Retinal pigment epithelial cell (primary cell): ENCODE results near the gene IRX4.

Source experiments
- DNase-seq: peaks from one replicate; pipeline ENCODE4 v3.0.0-alpha.2; 2010; ENCODE audit warnings: low read depth
- H3K4me3 ChIP-seq: 2 replicates; pipeline ENCODE4 v1.5.1; 2011; ENCODE audit warnings: mild to moderate bottlenecking, low read length, control low read depth, moderate library complexity
- TF ChIP-seq, protein P1 (sequence below): conservative IDR thresholded peaks from 2 replicates; pipeline ENCODE4 v1.5.1; 2011; ENCODE audit warnings: low read depth, low read length, control low read depth, inconsistent platforms

The IRX4 gene

DNA sequence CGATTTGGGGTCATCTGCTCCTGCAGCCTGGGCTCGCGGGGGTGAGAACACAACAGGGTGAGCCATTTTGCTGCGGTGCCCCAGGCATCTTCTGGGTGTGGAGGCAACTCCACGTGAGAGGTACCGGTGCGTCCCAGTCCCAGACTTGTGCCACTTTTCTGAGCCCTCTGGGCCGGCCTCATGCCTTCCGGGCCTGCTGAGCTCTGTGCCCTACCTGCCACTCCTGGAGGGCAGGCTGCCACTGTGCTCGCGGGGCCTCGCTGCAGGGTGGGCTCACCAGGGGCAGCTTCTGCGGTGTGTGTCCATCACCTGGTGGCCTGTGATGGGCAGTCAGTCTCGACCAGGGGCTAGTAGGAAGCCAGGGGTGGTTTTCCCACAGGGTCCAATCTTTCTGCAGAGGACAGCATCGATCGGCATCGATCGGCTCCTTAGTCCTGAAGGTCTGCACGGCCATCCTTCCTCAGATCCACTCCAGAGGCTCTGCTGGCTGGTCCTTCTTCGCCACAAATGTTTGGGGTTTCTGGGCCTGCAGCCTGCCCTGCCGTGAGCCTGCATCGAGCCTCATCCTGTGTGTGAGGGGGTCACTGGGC, 22.6 kb downstream of the IRX4 start:
- H3K4me3 ChIP-seq = no peak overlapping the region
- TF ChIP-seq, protein P1, sequence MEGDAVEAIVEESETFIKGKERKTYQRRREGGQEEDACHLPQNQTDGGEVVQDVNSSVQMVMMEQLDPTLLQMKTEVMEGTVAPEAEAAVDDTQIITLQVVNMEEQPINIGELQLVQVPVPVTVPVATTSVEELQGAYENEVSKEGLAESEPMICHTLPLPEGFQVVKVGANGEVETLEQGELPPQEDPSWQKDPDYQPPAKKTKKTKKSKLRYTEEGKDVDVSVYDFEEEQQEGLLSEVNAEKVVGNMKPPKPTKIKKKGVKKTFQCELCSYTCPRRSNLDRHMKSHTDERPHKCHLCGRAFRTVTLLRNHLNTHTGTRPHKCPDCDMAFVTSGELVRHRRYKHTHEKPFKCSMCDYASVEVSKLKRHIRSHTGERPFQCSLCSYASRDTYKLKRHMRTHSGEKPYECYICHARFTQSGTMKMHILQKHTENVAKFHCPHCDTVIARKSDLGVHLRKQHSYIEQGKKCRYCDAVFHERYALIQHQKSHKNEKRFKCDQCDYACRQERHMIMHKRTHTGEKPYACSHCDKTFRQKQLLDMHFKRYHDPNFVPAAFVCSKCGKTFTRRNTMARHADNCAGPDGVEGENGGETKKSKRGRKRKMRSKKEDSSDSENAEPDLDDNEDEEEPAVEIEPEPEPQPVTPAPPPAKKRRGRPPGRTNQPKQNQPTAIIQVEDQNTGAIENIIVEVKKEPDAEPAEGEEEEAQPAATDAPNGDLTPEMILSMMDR = no peak
- DNase-seq = no peak

DNA sequence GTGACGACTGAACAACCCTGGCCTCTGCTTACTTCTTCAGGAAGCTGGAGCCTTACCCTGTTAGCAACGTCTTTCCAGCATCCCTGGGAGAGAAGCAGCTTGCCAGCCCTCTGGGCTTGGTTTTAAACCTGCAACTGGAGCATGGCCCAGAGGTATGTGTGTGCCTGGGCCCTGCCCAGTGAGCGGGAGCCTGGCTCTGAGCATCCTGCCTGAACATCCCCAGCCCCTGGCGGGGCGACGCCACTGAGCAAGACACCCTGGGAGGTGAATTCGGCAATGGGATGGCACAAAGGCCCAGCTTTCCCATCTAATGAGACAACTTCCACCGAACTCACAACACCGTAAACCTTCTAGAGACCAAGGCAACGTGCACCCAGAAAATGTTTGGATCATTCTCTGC, 23.6 kb downstream of the IRX4 start:
- DNase-seq = no peak
- no peak overlapping the region for H3K4me3 ChIP-seq
- TF ChIP-seq, protein P1 = no peak

DNA sequence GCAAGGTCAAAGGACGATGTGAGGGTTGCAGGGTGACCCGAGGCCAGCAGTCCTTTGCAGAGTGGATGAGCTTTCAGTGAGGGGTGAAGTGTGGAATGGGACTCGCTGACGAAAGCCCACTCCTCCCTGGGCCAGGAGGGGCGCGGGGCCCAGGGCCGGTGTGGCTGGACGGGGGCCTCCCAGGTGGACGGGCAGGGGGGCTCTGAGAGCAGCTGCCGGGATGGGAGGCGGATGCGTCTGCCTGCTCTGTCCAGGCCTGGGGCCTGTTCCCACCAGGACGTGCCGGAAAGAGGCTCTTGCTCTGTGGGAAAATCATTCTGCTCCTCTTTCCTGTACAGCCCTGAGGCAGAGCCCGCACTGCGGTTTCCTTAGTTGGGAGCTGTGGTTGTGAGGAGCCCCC, 24.3 kb downstream of the IRX4 start:
- no peak overlapping the region for H3K4me3 ChIP-seq
- DNase-seq = no peak
- TF ChIP-seq, protein P1 = no peak

DNA sequence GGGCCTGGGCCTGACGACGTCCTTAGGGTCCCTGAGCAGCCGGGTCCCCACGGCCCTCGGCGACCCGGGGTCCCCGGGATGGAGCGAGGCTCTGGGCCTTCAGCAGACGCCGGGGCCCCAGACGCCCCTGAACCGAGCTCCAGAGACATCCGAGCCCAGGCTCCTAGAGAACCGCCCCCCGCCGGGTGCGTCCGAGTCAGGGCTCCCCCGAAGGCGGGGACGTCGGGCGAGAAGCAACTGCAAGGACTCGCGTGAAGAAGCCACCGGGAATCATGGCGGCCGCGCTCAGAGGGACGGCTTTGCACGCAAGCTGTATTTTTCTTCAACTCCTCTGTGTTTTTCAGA, 25.5 kb downstream of the IRX4 start:
- H3K4me3 ChIP-seq = no peak overlapping the region
- TF ChIP-seq, protein P1 = no peak

DNA sequence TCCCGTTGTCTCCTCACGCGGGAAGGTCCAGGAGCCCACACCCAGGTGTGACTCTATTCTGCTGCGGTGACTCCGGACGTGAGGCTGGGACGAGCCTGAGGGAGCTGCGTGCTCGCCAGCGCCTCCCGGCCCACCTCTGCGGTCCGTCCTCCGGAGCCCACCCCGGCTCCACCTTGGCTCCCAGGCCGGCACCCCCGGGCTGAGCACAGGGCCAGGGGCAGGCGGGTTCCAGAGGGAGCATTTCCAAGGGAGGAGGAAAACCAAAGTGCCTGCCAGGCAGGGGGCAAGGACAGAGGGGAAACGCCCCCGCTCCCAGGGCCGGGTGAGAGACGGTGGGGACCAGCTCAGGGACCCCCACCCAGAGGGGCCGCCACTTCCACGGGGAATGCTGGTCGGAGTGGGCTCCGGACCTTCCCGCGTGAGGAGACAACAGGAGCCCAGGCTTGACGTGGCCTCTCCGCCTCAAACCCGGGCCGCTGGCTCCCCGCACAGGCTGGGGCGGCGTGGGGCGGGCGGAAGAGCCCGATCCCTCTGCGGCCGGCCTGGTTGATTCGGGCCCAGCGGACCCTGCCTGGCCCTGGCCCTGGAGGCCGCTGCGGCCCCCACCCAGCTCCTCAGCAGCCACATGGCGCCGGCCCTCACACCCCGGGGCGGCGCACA, 26.0 kb downstream of the IRX4 start:
- DNase-seq = no peak
- TF ChIP-seq, protein P1 = no peak
- no peak overlapping the region for H3K4me3 ChIP-seq

More for the DNA sequence above, 25.5 kb downstream of the IRX4 start:
- DNase-seq = no peak

DNA sequence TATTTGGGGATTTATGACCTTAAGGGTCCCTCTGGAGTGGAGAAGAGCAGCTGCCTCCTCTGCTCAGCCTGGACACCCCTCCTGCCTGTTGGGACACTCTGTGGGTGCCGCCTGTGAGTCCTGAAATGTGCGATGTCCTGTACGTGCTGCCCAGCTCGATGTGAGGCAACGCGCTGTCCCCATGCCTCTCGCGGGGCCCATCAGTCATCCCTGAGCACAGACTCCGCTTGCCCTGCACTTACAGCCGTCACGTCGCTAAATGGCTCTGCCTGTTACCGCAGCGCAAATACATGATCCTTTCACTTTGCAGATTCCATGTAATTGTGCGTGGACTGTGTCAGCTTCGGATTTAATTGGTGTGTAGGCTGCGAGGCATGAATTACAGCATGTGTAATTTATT, 27.1 kb downstream of the IRX4 start:
- no peak for DNase-seq
- H3K4me3 ChIP-seq = no peak overlapping the region
- TF ChIP-seq, protein P1 = no peak

DNA sequence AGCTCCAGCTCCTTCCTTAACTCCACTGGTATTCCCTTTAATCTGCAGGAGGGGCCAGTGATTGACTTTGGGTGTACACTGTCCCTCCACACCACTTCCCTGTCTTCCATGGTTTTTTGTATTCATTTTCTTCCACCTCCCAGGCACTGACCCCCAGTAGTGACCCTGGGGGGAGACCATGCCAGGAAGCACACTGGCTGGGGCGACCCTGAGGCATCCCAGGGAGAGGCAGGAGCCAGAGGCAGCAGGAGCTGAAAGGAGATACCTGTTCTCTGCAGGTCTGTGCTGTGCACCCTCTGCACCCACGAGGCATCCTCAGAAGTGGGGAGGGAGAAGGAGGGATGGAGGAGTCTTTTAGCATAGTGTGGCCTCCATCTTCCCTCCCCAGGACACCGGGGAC, 27.6 kb downstream of the IRX4 start:
- DNase-seq = no peak
- TF ChIP-seq, protein P1 = no peak
- H3K4me3 ChIP-seq = no peak overlapping the region
